GM18498 (cell line): Measurements from ENCODE around the gene BMP6.

Experiments used
- ATAC-seq: cut with Tn5 transposase; IDR thresholded peaks from one replicate; pipeline ENCODE4 v1.9.1; 2021; ENCODE audit warnings: mild to moderate bottlenecking, moderate library complexity; ENCODE audit not compliant: unreplicated experiment

BMP6 gene

GRCh38 chr6:7821426-7821825, 95.5 kb downstream of the BMP6 start:
- ATAC-seq: no peak

- no peak for ATAC-seq
These were observed 97.7 kb downstream of the BMP6 start for GRCh38 chr6:7823552-7823951.

GRCh38 chr6:7825986-7826385, 100.1 kb downstream of the BMP6 start:
- no peak for ATAC-seq

DNA sequence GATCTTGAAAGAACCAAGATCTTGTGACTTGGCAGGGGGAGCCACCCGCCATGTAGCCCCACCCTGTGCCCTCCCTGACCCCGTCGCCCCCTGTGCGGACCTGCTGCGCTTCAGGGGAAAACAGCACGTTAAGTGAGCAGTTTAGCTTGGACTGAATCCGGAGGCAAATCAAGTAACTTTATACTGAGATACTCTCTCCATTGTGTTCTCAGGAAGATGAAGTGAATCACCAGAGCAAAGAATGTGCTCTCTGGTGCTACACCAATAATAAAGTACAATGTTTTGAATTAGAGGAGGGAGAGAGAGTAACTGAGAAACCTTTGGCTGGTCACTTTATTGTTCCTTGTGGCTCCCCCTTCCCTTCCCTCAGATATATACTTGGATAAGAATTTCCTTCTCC, 101.2 kb downstream of the BMP6 start:
- no peak for ATAC-seq

DNA sequence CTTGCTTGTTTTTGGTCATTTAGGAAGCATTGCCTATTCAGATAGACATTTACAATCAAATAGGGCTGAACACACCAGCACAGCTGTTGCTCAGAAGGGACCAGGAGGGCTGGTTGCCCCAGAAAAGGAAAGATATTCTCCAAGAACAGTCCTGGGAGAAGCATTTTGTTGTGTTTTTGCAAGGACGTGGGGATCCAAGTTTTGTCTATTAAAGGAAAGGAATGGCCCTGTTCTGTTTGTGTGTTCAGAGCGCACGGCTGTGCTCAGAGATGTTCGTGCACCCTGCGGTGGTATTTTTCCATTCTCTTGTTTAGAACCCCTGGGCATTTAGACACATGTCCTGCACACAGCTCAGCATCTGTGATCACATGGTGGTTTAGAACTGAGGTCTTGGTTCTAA, 102.2 kb downstream of the BMP6 start:
- ATAC-seq: no peak

- no peak for ATAC-seq
These were observed 107.2 kb downstream of the BMP6 start for GRCh38 chr6:7832904-7833750.

- no peak for ATAC-seq
These were observed 107.8 kb downstream of the BMP6 start for GRCh38 chr6:7833751-7834070.

GRCh38 chr6:7836371-7837026, 110.6 kb downstream of the BMP6 start:
- ATAC-seq: no peak

DNA sequence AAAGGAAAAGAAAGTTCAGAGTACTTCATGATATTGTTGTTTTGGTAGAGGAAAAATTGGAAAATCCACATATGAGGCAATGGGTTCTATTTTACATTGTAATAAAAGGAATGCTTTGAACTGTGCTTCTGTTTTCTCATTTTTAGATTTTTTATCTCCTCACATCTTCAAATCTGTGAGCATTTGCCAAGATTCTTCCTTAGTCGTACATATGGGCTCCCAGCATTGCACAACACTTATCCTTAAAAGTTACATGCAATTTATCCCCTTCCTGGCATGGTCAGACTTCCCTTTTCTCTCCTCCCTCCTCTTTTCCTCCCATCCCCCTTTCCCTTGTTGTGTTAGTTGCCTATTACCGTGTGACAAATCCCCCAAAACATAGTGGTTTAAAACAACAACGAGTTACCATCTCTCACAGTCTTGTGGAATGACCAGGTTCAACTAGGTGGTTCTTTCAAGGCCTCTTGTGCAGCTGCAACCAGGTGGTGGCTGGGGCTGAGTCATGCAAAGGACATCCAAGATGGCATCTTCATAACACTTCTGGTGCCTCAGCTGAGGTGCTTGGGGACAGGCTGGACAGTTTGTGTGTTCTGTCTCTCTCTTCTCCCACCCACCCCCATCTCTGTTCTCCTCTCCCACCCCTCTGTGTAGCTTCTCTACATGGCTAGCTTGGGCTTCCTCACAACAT, 116.0 kb downstream of the BMP6 start:
- ATAC-seq: no peak

- ATAC-seq: no peak
These were observed 121.3 kb downstream of the BMP6 start for GRCh38 chr6:7846966-7847818.

GRCh38 chr6:7848229-7848628, 122.3 kb downstream of the BMP6 start:
- no peak for ATAC-seq

DNA sequence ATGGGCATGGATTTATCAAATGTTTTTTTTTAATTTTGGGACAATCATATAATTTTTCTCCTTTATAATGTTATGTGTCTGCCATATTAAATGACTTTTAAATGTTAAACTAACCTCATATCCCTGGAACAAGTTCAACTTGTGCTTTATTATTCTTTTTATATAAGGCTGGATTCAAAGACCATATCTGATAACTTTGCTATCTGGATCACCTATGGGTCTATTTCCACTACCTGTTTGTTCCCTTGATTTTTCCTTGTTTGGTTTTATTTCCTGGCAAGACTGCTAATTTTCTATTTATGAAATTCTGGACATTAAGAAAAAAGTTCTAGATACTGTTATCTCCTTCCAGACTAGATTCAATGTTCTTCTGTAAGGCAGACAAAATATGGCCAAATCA, 125.9 kb downstream of the BMP6 start:
- no peak for ATAC-seq

DNA sequence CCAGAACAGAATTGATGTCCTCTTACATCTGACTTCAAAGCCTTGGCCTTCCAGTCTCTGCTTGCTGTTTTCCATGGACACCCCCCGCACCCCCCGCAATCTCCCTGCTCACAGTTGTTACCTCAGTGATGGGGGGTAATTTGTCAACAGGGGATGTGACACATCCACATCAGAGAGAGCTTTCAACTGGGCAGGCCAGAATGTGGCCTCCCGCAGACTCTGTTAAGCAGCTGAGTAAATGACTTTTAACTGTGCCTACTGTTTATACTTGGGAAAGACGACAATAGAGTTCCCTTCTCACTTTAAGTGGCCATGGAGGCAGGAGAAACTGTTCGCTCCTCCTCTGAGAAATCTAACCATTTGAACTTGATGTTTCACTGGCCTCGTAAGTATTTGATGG, 133.7 kb downstream of the BMP6 start:
- ATAC-seq: no peak

DNA sequence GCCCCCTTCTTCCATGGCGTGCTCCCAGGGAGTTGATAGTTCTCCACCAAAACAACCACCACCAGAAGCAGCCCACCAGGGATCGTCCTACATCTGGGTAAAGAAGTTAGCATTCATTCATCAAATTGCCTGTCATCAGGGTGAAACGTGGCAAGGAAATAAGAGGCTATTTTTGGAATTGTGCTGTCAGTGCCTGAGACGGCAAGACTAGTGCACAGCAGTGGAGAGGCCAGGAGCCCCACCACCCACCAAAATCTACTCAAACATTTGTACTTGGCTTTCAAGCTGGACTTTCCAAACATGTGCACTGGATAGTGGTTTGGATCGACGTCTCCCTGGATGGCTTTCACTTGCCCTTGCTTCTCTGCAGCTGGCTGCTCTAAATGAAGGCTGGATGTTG, 139.9 kb downstream of the BMP6 start:
- no peak for ATAC-seq

DNA sequence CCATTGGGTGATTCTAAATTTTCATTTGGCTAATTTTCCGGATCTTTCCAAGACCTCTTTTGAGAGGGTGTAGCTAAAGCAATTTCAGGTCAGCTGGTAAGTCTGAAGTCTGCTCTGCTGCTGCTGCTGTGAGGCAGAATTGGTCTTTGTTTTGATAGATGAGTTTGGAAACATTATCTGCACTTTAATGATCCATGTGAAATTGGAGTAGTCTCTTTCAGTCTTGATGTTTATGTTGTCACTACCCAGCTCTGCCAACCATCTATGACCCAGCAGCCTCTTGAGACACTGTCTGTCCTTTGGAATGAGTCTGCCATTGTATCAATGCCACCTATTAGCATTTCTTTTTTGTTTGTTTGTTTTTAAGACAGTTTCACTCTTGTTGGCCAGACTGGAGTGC, 140.6 kb downstream of the BMP6 start:
- no peak for ATAC-seq

DNA sequence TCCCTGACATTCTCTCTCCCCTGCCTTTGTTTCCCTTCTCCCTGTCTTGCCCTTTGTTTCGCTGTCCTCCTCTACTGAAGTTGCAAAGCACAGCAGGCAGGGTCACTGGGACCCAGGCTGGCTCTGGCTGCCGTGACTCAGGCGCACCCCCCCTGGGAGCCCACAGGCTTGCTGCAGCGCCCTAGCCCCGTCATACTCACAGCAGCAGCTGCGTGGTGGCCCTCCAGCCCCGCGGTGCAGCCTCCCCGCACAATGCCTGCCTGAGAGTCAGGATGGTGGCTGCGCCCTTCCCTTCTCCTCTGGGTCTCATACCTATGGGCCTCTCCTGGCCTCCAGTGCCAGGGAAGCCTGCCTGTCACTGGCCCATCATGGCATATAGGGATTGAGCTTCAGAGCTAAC, 143.0 kb downstream of the BMP6 start:
- no peak for ATAC-seq

GRCh38 chr6:7878401-7878964, 152.6 kb downstream of the BMP6 start:
- no peak for ATAC-seq

DNA sequence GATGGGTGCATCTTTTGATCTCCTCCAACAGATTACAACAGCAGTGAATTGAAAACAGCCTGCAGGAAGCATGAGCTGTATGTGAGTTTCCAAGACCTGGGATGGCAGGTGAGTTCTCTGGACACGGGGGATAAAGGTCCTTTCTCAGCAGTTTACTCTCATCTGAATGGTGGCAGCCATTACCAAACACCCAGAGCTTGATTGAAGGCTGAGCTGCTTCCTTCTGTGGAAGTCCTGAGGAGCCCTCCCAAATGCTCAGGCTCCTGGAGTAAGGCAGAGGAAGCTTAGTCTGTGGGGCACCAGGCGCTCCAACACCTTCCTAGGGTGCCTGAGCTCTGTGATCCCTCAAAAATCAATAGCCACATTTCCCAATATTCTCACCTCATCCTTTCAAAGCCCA, 153.1 kb downstream of the BMP6 start:
- no peak for ATAC-seq

- no peak for ATAC-seq
These were observed 153.7 kb downstream of the BMP6 start for GRCh38 chr6:7879579-7879978.

DNA sequence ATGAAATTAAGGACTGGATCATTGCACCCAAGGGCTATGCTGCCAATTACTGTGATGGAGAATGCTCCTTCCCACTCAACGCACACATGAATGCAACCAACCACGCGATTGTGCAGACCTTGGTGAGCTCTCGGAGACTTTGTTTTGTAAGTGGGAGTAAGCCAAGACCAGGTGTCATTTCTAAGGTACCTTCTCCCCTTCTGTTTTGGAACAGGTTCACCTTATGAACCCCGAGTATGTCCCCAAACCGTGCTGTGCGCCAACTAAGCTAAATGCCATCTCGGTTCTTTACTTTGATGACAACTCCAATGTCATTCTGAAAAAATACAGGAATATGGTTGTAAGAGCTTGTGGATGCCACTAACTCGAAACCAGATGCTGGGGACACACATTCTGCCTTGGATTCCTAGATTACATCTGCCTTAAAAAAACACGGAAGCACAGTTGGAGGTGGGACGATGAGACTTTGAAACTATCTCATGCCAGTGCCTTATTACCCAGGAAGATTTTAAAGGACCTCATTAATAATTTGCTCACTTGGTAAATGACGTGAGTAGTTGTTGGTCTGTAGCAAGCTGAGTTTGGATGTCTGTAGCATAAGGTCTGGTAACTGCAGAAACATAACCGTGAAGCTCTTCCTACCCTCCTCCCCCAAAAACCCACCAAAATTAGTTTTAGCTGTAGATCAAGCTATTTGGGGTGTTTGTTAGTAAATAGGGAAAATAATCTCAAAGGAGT, 154.2 kb downstream of the BMP6 start:
- no peak for ATAC-seq
